Measurements from ENCODE around the gene PTH2. TPM values are rescaled to one million over a fixed set of nuclear protein-coding genes. Genes with fewer than 3 reads are reported as not detected.

The PTH2 gene
- total and polyA plus RNA-seq, 7 donors = not detected

DNA sequence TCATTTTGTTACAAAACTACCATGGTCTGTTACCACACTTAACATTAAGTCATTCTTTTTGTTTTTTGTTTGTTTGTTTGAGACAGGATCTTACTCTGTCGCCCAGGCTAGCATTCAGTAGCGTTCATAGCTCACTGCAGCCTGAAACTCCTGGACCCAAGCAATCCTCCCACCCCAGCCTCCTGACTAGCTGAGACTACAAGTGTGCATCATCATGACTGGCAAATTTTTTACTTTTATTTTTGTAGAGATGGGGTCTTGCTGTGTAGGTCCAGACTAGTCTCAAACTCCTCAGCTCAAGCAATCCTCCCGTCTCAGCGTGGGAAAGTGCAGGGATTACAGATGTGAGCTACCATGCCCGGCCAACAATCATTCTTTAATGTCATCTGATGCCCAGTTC, 33.1 kb upstream of the PTH2 start:
- Histone ChIP-seq H3K4me1 (peaks cover 5% of the 10 kb centered on the region), H3K36me3 (ENCODE audit: insufficient read depth in 1 of 2, low read depth in 1 of 2) (peaks cover 0 to 9% of the 10 kb centered on the region in 2 donors), H3K9me3 (no peaks in the 10 kb centered on the region), H3K4me3 (no peak overlapping the region), H3K27me3 (ENCODE audit: insufficient read depth in 3 of 3, low read length in 2 of 3) (no peaks in the 10 kb centered on the region), H3K27ac (peak overlapping the region; percentile 43)
- WGBS, 3 donors = 56 to 70% (median 61%) methylated on average over 5 of the region's 5 CpGs
- ATAC-seq = no peak
- TF ChIP-seq, protein P1, sequence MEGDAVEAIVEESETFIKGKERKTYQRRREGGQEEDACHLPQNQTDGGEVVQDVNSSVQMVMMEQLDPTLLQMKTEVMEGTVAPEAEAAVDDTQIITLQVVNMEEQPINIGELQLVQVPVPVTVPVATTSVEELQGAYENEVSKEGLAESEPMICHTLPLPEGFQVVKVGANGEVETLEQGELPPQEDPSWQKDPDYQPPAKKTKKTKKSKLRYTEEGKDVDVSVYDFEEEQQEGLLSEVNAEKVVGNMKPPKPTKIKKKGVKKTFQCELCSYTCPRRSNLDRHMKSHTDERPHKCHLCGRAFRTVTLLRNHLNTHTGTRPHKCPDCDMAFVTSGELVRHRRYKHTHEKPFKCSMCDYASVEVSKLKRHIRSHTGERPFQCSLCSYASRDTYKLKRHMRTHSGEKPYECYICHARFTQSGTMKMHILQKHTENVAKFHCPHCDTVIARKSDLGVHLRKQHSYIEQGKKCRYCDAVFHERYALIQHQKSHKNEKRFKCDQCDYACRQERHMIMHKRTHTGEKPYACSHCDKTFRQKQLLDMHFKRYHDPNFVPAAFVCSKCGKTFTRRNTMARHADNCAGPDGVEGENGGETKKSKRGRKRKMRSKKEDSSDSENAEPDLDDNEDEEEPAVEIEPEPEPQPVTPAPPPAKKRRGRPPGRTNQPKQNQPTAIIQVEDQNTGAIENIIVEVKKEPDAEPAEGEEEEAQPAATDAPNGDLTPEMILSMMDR (IDR thresholded peaks at IDR 0.05) = no peak
- intact Hi-C loops (cut with DNase I) = no loop called here
- DNase-seq = peak in 1 of 2 donors; percentile 56

DNA sequence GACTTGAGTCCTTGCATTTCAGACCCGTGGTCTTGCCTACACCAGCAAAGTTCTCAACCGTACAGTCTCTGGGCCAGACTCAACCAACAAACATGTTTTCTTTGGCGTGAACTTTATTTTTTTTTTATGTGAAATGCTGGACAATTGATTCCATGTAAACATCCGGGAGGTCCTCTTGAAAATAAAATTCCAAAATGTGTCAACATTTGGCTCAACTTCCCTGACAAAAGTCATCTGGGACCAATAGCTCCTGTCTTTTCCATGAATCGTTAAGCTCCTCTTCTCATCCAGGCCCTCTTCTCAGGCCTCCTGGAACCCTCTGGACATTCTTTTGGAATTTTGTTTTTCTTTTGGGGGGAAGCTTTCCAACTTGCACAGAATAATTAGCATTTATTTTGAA, 32.5 kb upstream of the PTH2 start:
- H3K4me3 ChIP-seq = no peak overlapping the region
- DNase-seq = no peak
- TF ChIP-seq, protein P1 (IDR thresholded peaks at IDR 0.05) = no peak
- H3K4me1 ChIP-seq = peaks cover 5% of the 10 kb centered on the region
- no peak for ATAC-seq
- H3K9me3 ChIP-seq = no peaks in the 10 kb centered on the region
- H3K27ac ChIP-seq = peak overlapping the region; percentile 46
- no peaks in the 10 kb centered on the region for H3K27me3 ChIP-seq (ENCODE audit: insufficient read depth in 3 of 3, low read length in 2 of 3)
- intact Hi-C loops (cut with DNase I) = no loop called here
- peaks cover 0 to 9% of the 10 kb centered on the region in 2 donors for H3K36me3 ChIP-seq (ENCODE audit: insufficient read depth in 1 of 2, low read depth in 1 of 2)
- WGBS, 3 donors = 34 to 48% (median 44%) methylated on average over 5 of the region's 5 CpGs

DNA sequence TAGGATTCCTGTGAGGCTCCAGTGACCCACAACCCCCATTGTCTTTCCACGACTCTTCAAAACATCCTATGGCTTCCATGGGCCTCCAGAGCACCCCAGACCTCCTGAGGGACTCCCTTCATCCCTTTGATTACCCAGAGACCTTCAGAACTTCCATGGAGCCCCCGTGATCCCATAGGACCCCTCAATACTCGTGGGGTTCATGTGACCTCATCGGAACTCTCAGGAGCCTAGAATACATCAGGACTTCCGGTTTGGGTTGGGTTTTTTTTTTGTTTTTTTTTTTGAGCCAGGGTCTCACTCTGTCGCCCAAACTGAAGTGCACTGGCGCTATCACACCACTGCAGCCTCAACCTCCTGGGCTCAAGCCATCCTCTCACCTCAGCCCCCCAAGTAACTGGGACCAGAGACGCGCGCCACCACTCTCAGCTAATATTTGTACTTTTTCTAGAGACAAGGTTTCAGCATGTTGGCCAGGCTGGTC, 30.6 kb upstream of the PTH2 start:
- no peak for DNase-seq
- Histone ChIP-seq H3K9me3 (no peaks in the 10 kb centered on the region), H3K36me3 (ENCODE audit: insufficient read depth in 1 of 2, low read depth in 1 of 2) (peaks cover 0 to 12% of the 10 kb centered on the region in 2 donors), H3K4me1 (peaks cover 11% of the 10 kb centered on the region), H3K27me3 (ENCODE audit: insufficient read depth in 3 of 3, low read length in 2 of 3) (no peaks in the 10 kb centered on the region), H3K4me3 (peak overlapping the region; percentile 93), H3K27ac (peak overlapping the region; percentile 94)
- no peak for ATAC-seq
- intact Hi-C loops (cut with DNase I) = loop anchor here in 1 of 2 donors (5.0 kb wide), 1 partner anchor 189 kb away; the partner anchor contains the start of genes RRAS and SCAF1
- TF ChIP-seq, protein P1 (IDR thresholded peaks at IDR 0.05) = no peak
- 37 to 42% (median 40%) methylated on average over 10 of the region's 10 CpGs for WGBS, 3 donors

DNA sequence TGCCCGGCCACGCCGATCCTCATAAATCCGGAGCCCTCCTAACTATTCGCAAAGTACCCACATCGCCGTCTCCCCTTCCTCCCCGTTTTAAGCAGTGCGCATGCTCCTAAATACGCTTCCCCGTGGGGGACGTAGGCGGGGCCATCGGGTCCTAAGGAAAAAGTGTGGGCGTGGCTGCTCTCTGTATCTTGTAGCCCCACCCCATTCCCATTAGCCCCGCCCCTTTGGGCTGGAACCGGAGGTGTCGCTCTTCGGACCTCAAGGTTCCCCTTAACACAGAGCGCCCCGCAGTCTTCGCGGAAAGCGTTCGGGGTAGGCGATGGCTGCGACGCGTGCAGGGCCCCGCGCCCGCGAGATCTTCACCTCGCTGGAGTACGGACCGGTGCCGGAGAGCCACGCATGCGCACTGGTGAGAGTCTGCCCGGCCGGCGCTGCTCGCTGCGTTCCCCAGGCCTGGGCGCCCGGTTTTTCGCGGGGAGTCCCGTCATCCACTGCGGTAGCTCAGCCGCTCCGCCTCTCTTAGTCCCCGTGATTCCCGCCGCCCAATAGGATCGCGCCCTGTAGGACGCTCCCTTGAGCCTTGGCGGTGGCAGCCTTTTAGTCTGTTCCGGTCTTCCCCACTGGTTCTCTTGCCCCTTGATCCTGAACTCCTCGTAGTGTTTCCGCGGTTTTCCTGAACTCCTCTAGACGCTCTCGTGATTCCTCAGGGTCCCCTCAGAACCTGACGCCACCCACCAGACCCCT, 29.9 kb upstream of the PTH2 start, which contains the start of gene ALDH16A1:
ALDH16A1 (plus strand) TSS at position 213 of the 744 bp plus-strand sequence; CDS start at position 320, 107 bp downstream.
- WGBS, 3 donors = 0 to 1% (median 0%) methylated on average over 60 to 66 of the region's 66 CpGs
- TF ChIP-seq, protein P1 (IDR thresholded peaks at IDR 0.05) = no peak
- DNase-seq (peak; percentile 98 to 99), ATAC-seq (peak; percentile 87 to 92 (median 90))
- peaks cover 17% of the 10 kb centered on the region for H3K4me1 ChIP-seq
- H3K27ac ChIP-seq = peak within 1 kb of the TSS; percentile 94
- H3K36me3 ChIP-seq (ENCODE audit: insufficient read depth in 1 of 2, low read depth in 1 of 2) = peaks cover 0 to 18% of the 10 kb centered on the region in 2 donors
- intact Hi-C loops (cut with DNase I) = loop anchor here in 1 of 2 donors (5.0 kb wide), 1 partner anchor 189 kb away; the partner anchor contains the start of genes RRAS and SCAF1
- H3K27me3 ChIP-seq (ENCODE audit: insufficient read depth in 3 of 3, low read length in 2 of 3) = no peaks in the 10 kb centered on the region
- H3K4me3 ChIP-seq = peak within 1 kb of the TSS; percentile 93
- no peaks in the 10 kb centered on the region for H3K9me3 ChIP-seq

All from psoas muscle (tissue), 8 donors.